HepG2 (cell line): ENCODE measurements around the gene CNGA2. TPM values are rescaled to one million over a fixed set of nuclear protein-coding genes. Genes with fewer than 3 reads are reported as not detected.

ENCODE experiments used
- ATAC-seq: fragments of 200-7000 bp; cut with Tn5 transposase; 3 replicates; pipeline ENCODE4 v1.9.1; 2020; ENCODE audit warnings: mild to moderate bottlenecking, moderate library complexity
- BruUV-seq: library from RNA; stranded (reverse); fragments of 400-500 nt; replicated peaks from 2 replicates; lab custom pipeline; 2021; lab: Mats Ljungman, UMichigan
- CTCF ChIA-PET: fragments of 300-600 bp; formaldehyde crosslinking; extraction: SDS; loops from one replicate; lab custom pipeline; 2021; ENCODE audit warnings: low total read pairs, inconsistent platforms, low intra/inter-chr PET ratio; lab: Yijun Ruan, JAX
- POLR2A ChIA-PET: fragments of 350-600 bp; sonication (Branson Sonifier 250); formaldehyde crosslinking; loops from one replicate; lab custom pipeline; 2020; ENCODE audit warnings: antibody characterized with exemption, inconsistent platforms; lab: Yijun Ruan, JAX
- DNase-seq: peaks from one replicate; pipeline ENCODE4 v3.0.0-alpha.2; 2015; ENCODE audit warnings: low spot score
- FAIRE-seq: peaks from 3 replicates; lab custom pipeline; 2011; peaks lifted over from hg19 to GRCh38; lab: Jason Lieb, UNC
- H2AFZ ChIP-seq: one replicate; pipeline ENCODE4 v1.6.1; 2011; ENCODE audit warnings: low read length, inconsistent platforms
- H3K27ac ChIP-seq: fragments of 300-600 bp; 3 replicates; pipeline ENCODE4 v1.8.0; 2011; ENCODE audit warnings: mixed run types, mild to moderate bottlenecking, mixed read lengths, low read length, inconsistent platforms; ENCODE audit not compliant: insufficient read depth; ENCODE audit errors: extremely low read length
- H3K27me3 ChIP-seq, 2 experiments: fragments of 200-600 bp in 1 of 2; 2 replicates in 1 of 2; 3 replicates in 1 of 2; pipeline versions ENCODE4 v1.6.0 to v1.8.0; 2011; ENCODE audit warnings: low read length in 2 of 2, mild to moderate bottlenecking in 2 of 2, moderate library complexity in 2 of 2, inconsistent platforms in 1 of 2; ENCODE audit not compliant: insufficient read depth in 2 of 2, control insufficient read depth in 1 of 2
- H3K36me3 ChIP-seq, 2 experiments: fragments of 200-600 bp in 1 of 2; replicated peaks in 1 of 2; 2 replicates in 1 of 2; 3 replicates in 1 of 2; pipeline versions ENCODE4 v1.5.1 to v1.8.0; 2011; ENCODE audit warnings: low read length in 2 of 2, inconsistent platforms in 1 of 2; ENCODE audit not compliant: insufficient read depth in 2 of 2, control insufficient read depth in 1 of 2
- H3K4me1 ChIP-seq: 2 replicates; pipeline ENCODE4 v1.5.1; 2012; ENCODE audit warnings: low read length, inconsistent platforms; ENCODE audit not compliant: insufficient read depth
- H3K4me2 ChIP-seq: 2 replicates; pipeline ENCODE4 v1.6.0; 2011; ENCODE audit warnings: low read depth, low read length, inconsistent platforms
- H3K4me3 ChIP-seq, 3 experiments: fragments of 200-600 bp in 1 of 3; sonication (generic), shearing (Covaris generic) in 1 of 3; replicated peaks in 1 of 3; 2 replicates each; pipeline ENCODE4 v1.5.1; 2011 to 2016; ENCODE audit warnings: low read length in 3 of 3, inconsistent platforms in 2 of 3, low read depth in 2 of 3, mild to moderate bottlenecking in 2 of 3, control low read depth in 1 of 3, mixed read lengths in 1 of 3; ENCODE audit not compliant: insufficient read depth in 1 of 3
- H3K79me2 ChIP-seq: one replicate; pipeline ENCODE4 v1.6.1; 2011; ENCODE audit warnings: low read length, inconsistent platforms; ENCODE audit not compliant: insufficient read depth
- H3K9ac ChIP-seq: 2 replicates; pipeline ENCODE4 v1.6.0; 2011; ENCODE audit warnings: mild to moderate bottlenecking, low read depth, low read length, inconsistent platforms; ENCODE audit not compliant: insufficient read depth
- H3K9me3 ChIP-seq: 2 replicates; pipeline ENCODE4 v1.5.1; 2012; ENCODE audit warnings: mild to moderate bottlenecking, low read length
- H4K20me1 ChIP-seq: 2 replicates; pipeline ENCODE4 v1.6.0; 2011; ENCODE audit warnings: inconsistent platforms, mild to moderate bottlenecking, low read length, moderate library complexity; ENCODE audit not compliant: insufficient read depth
- BRCA1 ChIP-seq: sonication (generic); formaldehyde crosslinking; IDR thresholded peaks from 2 replicates; pipeline ENCODE4 v1.4.0; 2020; ENCODE audit warnings: missing genetic modification reagents
- CBX5 ChIP-seq: sonication (generic); formaldehyde crosslinking; IDR thresholded peaks from 2 replicates; pipeline ENCODE4 v1.4.0; 2020; ENCODE audit warnings: missing genetic modification reagents, borderline replicate concordance
- ELF4 ChIP-seq: sonication (generic); formaldehyde crosslinking; IDR thresholded peaks from 2 replicates; pipeline ENCODE4 v1.5.0; 2020; ENCODE audit warnings: missing genetic modification reagents, mild to moderate bottlenecking, moderate library complexity, borderline replicate concordance
- MYNN ChIP-seq: sonication (generic); formaldehyde crosslinking; IDR thresholded peaks from 2 replicates; pipeline ENCODE4 v1.4.0; 2020; ENCODE audit warnings: mild to moderate bottlenecking, low read depth, missing genetic modification reagents
- NFYC ChIP-seq: IDR thresholded peaks from 2 replicates; pipeline ENCODE4 v1.6.1; 2016; ENCODE audit warnings: missing genetic modification reagents, missing compliant biosample characterization
- NR2C2 ChIP-seq: sonication (generic); formaldehyde crosslinking; IDR thresholded peaks from 2 replicates; pipeline ENCODE4 v1.4.0; 2020; ENCODE audit warnings: missing genetic modification reagents, mild to moderate bottlenecking, moderate library complexity, borderline replicate concordance
- PAX8 ChIP-seq: sonication (generic); formaldehyde crosslinking; IDR thresholded peaks from 2 replicates; pipeline ENCODE4 v1.8.0; 2022; ENCODE audit warnings: mild to moderate bottlenecking, missing genetic modification reagents, borderline replicate concordance
- SP5 ChIP-seq: IDR thresholded peaks from 2 replicates; pipeline ENCODE4 v1.6.1; 2016; ENCODE audit warnings: low read depth, borderline replicate concordance
- ZNF224 ChIP-seq: sonication (generic); formaldehyde crosslinking; IDR thresholded peaks from 2 replicates; pipeline ENCODE4 v1.5.0; 2020; ENCODE audit warnings: mild to moderate bottlenecking, missing genetic modification reagents
- ZNF577 ChIP-seq: sonication (generic); formaldehyde crosslinking; IDR thresholded peaks from 2 replicates; pipeline ENCODE4 v1.4.0; 2020; ENCODE audit warnings: mild to moderate bottlenecking, low read depth, missing genetic modification reagents, borderline replicate concordance
- WGBS: methylation state at CpG from one replicate; pipeline ENCODE4 v1.1.6; 2017; ENCODE audit warnings: low lambda C conversion rate; 5-methylcytosine and 5-hydroxymethylcytosine counted together
- in situ Hi-C: cut with HindIII; loops from 2 replicates; pipeline ENCODE4 v1.10.0; 2017; ENCODE audit warnings: low pct_unique_long_range_greater_than_20kb; ENCODE audit not compliant: extremely low pct_ligation_motif_present
- intact Hi-C: fragments of 100-400 bp; cut with micrococcal nuclease; formaldehyde crosslinking; loops from one replicate; pipeline ENCODE4 v1.10.0; 2022; ENCODE audit not compliant: unreplicated experiment
- polyA plus RNA-seq, 8 experiments: library from polyadenylated mRNA; depleted of rRNA in 3 of 8; stranded (reverse) in 7 of 8; unstranded in 1 of 8; fragments of >200 nt; fragmentation: Illumina TruSeq in 4 of 8; extraction: Trizol in 4 of 8; gene quantifications; 2 replicates each; pipeline versions ENCODE4 v1.2.1 to v1.2.3, GENCODE V29; 2011 to 2016; ENCODE audit warnings: low read depth in 4 of 8, missing spikeins in 1 of 8, mixed read lengths in 1 of 8; ENCODE audit not compliant: insufficient read depth in 1 of 8
- total RNA-seq, 5 experiments: library from RNA; depleted of rRNA; stranded (reverse); fragments of >200 nt; fragmentation: Illumina TruSeq; extraction: Trizol; gene quantifications; 2 replicates each; pipeline ENCODE4 v1.2.3, GENCODE V29; 2016; ENCODE audit warnings: low read depth in 1 of 5
- TF ChIP-seq, protein P1 (sequence below): sonication (generic); formaldehyde crosslinking; IDR thresholded peaks from 2 replicates; pipeline ENCODE4 v1.4.0; 2020; ENCODE audit warnings: missing genetic modification reagents
- TF ChIP-seq, protein P2 (sequence below): sonication (generic); formaldehyde crosslinking; IDR thresholded peaks from 2 replicates; pipeline ENCODE4 v1.4.0; 2020; ENCODE audit warnings: mild to moderate bottlenecking, missing genetic modification reagents
- TF ChIP-seq, protein P3 (sequence below): sonication (generic); formaldehyde crosslinking; IDR thresholded peaks from 2 replicates; pipeline ENCODE4 v1.8.1; 2023; ENCODE audit warnings: missing genetic modification reagents, mild to moderate bottlenecking, borderline replicate concordance
- TF ChIP-seq, protein P4 (sequence below): IDR thresholded peaks from 2 replicates; pipeline ENCODE4 v1.6.1; 2016; ENCODE audit warnings: low read depth, missing genetic modification reagents, missing compliant biosample characterization

The CNGA2 gene
- total and polyA plus RNA-seq, 2 of the 13 experiments (the other 11 are each of a cell fraction or from before 2014, with no cell fraction given), result not detected

DNA sequence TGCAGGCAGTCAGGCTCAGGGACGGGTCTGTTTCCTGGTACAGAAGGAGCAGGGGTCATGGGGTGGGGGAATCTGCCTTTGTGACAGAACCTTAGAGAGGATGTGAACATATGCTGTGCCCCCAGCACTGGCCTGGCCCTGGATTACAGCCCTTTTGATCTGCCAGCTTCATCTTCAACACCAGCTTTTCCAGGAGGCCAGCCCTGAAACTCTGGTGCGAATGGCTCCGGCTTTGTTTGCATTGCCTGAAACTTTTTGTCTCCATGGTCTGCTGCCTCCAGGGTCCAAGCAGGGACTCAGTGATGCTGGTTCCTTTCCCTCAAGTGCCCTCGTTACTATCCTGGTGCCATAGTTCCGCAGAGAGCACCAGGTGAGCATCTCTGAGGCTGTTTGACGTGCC lies 2.1 kb downstream of the CNGA2 start (continued):
- TF ChIP-seq, protein P1, sequence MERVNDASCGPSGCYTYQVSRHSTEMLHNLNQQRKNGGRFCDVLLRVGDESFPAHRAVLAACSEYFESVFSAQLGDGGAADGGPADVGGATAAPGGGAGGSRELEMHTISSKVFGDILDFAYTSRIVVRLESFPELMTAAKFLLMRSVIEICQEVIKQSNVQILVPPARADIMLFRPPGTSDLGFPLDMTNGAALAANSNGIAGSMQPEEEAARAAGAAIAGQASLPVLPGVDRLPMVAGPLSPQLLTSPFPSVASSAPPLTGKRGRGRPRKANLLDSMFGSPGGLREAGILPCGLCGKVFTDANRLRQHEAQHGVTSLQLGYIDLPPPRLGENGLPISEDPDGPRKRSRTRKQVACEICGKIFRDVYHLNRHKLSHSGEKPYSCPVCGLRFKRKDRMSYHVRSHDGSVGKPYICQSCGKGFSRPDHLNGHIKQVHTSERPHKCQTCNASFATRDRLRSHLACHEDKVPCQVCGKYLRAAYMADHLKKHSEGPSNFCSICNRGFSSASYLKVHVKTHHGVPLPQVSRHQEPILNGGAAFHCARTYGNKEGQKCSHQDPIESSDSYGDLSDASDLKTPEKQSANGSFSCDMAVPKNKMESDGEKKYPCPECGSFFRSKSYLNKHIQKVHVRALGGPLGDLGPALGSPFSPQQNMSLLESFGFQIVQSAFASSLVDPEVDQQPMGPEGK (CRISPR knock-in tag), result no peak
- TF ChIP-seq, protein P2, sequence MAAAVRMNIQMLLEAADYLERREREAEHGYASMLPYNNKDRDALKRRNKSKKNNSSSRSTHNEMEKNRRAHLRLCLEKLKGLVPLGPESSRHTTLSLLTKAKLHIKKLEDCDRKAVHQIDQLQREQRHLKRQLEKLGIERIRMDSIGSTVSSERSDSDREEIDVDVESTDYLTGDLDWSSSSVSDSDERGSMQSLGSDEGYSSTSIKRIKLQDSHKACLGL (CRISPR knock-in tag), result no peak
- TF ChIP-seq NR2C2, result no peak
- no peak for TF ChIP-seq MYNN (CRISPR knock-in tag)
- TF ChIP-seq NFYC (CRISPR knock-in tag), result no peak
- no peak for TF ChIP-seq ZNF224 (CRISPR knock-in tag)
- TF ChIP-seq, all 625 proteins: peak for 0

DNA sequence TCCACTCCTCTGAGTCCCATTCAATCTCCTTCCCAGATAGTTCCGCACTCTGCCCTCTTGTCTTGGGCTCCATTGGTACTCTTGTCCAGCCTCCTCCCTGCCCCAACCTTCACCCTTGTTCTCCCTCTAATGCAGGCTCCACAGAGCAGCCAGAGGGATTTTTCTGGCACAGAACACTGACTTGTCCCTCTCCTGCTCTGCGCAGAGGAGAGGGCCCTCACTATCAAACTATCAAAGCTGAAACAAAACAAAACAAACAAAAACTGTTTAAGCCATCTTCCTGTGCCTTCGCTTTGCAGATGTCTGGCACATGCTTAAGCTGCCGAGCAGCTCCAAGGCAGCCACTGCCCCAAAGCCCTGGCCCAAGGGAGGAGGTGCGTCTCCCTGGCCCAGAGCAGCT lies 2.9 kb downstream of the CNGA2 start:
- Histone ChIP-seq H3K9me3 (no peaks in the 10 kb centered on the region), H3K27ac (no peak overlapping the region), H3K9ac (no peak overlapping the region), H4K20me1 (no peaks in the 10 kb centered on the region), H2AFZ (no peak overlapping the region), H3K27me3 (no peaks in the 10 kb centered on the region), H3K79me2 (no peaks in the 10 kb centered on the region), H3K4me3 (no peak overlapping the region), H3K36me3 (no peaks in the 10 kb centered on the region), H3K4me2 (no peak overlapping the region), H3K4me1 (no peaks in the 10 kb centered on the region)
- TF ChIP-seq PAX8 (CRISPR knock-in tag), result no peak
- no peak for TF ChIP-seq CBX5 (CRISPR knock-in tag)
- no peak for TF ChIP-seq SP5 (CRISPR knock-in tag)
- TF ChIP-seq, protein P3, sequence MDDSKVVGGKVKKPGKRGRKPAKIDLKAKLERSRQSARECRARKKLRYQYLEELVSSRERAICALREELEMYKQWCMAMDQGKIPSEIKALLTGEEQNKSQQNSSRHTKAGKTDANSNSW (CRISPR knock-in tag), result no peak
- TF ChIP-seq ZNF577 (CRISPR knock-in tag), result no peak
- no peak for TF ChIP-seq ELF4 (CRISPR knock-in tag)
- TF ChIP-seq BRCA1 (CRISPR knock-in tag), result no peak
- TF ChIP-seq, protein P4, sequence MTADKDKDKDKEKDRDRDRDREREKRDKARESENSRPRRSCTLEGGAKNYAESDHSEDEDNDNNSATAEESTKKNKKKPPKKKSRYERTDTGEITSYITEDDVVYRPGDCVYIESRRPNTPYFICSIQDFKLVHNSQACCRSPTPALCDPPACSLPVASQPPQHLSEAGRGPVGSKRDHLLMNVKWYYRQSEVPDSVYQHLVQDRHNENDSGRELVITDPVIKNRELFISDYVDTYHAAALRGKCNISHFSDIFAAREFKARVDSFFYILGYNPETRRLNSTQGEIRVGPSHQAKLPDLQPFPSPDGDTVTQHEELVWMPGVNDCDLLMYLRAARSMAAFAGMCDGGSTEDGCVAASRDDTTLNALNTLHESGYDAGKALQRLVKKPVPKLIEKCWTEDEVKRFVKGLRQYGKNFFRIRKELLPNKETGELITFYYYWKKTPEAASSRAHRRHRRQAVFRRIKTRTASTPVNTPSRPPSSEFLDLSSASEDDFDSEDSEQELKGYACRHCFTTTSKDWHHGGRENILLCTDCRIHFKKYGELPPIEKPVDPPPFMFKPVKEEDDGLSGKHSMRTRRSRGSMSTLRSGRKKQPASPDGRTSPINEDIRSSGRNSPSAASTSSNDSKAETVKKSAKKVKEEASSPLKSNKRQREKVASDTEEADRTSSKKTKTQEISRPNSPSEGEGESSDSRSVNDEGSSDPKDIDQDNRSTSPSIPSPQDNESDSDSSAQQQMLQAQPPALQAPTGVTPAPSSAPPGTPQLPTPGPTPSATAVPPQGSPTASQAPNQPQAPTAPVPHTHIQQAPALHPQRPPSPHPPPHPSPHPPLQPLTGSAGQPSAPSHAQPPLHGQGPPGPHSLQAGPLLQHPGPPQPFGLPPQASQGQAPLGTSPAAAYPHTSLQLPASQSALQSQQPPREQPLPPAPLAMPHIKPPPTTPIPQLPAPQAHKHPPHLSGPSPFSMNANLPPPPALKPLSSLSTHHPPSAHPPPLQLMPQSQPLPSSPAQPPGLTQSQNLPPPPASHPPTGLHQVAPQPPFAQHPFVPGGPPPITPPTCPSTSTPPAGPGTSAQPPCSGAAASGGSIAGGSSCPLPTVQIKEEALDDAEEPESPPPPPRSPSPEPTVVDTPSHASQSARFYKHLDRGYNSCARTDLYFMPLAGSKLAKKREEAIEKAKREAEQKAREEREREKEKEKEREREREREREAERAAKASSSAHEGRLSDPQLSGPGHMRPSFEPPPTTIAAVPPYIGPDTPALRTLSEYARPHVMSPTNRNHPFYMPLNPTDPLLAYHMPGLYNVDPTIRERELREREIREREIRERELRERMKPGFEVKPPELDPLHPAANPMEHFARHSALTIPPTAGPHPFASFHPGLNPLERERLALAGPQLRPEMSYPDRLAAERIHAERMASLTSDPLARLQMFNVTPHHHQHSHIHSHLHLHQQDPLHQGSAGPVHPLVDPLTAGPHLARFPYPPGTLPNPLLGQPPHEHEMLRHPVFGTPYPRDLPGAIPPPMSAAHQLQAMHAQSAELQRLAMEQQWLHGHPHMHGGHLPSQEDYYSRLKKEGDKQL (CRISPR knock-in tag), result no peak
- 2% methylated on average over 3 of the region's 5 CpGs for WGBS
- POLR2A ChIA-PET, result no interaction called here
- DNase-seq, result no peak
- intact Hi-C loops, result no loop called here
- BruUV-seq, result no TSS peak
- in situ Hi-C loops, result loop anchor here (25.0 kb wide), 1 partner anchor 1075 kb away; no protein-coding TSS in a partner anchor
- CTCF ChIA-PET, result no interaction called here
- FAIRE-seq, result no peak
- no peak for ATAC-seq
